Right lung (tissue), 5 donors: ENCODE data around the gene PTPRF. TPM values are rescaled to one million over a fixed set of nuclear protein-coding genes. Genes with fewer than 3 reads are reported as not detected.

Source experiments
- DNase-seq, 2 donors: peaks; one replicate each; pipeline ENCODE4 v3.0.0-alpha.2; 2013
- polyA plus RNA-seq, 5 donors: library from polyadenylated mRNA; unstranded; fragments of 120-200 nt; gene quantifications; one replicate each; pipeline versions ENCODE4 v1.2.1 to v1.2.3, GENCODE V29; 2013; ENCODE audit warnings: inconsistent platforms in 1 of 5, low replicate concordance in 1 of 5; ENCODE audit not compliant: insufficient read length in 5 of 5, insufficient read depth in 1 of 5

Gene PTPRF
- polyA plus RNA-seq, 5 donors: 138 to 245 (median 157) TPM

DNA sequence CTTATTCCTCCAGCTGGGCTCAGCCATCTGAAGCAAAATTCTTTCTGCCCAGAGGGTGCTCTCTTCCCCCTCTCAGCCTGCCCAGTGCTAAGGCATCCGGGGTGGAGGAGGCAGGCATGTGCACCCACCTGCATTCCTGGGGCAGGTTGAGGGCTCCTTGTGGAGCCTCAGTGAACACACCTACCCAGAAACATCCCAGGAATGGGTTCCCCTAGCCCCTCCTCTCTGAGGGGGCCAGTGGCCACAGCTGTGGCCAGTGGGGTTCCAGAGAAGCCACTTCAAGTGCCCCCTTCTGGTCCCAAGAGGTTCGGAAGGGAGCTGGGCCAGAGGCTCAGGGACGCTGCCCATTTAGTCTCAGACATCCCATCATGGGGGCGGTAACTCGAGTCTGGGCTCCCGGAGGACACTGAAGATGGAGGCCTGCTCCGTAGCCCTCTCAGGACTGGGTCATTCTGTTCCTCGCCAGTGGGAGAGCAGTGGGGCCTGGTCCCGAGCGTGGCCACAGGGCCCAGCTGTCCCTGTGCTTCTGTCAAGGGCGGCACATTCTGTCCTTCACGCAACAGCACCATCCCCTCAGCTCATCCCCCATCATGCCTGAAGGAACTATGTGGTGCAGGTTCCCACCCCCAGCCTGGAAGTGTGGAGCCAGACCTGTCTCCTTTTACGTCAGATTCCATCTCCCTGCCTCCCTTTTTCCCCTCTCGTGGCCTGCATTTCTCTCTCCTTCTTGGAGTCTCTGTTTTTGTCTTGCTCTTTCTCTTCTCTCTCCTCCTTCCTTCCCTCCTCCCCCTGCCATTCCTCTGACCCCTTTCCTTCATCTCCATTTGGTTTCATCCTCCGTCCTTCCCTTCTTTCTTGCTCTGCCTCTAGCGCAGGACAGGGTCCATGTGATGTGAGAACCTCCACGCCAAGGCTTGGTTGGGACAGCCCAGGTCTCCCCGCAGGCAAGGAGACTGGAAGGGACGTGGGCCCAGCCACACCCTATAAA lies 69.6 kb downstream of the PTPRF start:
- no peak for DNase-seq

- DNase-seq: no peak
Measured at GRCh38 chr1:43602990-43603389, 72.3 kb downstream of the PTPRF start.

GRCh38 chr1:43604192-43604591 lies 73.5 kb downstream of the PTPRF start:
- DNase-seq: no peak

- DNase-seq: no peak
Measured at GRCh38 chr1:43605157-43605556, 74.5 kb downstream of the PTPRF start.

DNA sequence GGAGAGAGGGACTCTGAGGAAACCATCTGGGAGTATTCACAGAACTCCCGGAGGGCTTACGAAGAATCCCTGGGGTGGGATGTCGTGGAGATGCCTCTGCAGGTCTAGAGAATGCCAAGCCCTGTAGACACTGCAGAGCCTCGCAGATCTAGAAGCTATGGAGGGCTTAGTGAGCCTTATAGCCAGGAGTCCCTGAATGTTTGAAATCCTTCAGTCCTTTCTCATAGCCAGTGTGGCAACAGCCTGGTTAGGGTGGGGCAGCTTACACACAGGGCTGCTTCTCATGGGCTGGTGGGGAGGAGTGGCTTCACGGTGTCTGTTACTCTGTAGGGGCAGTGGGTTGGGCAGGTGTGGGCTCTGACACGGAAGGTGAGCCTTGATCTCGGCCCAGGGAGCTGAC lies 75.1 kb downstream of the PTPRF start:
- DNase-seq: no peak

DNA sequence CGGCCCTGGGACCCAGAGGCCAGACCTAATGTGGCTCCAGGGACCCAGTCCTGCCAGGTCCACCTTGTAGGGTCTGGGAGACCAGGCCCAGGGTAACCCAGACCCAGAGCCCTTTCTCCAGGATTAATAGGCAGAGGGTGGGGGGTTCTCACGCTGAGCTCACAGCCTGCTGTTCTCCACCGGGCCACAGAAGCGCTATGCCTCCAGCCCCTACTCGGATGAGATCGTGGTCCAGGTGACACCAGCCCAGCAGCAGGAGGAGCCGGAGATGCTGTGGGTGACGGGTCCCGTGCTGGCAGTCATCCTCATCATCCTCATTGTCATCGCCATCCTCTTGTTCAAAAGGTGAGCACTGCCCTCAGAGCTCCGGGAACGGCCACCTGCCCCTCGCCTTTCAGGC lies 75.9 kb downstream of the PTPRF start:
- DNase-seq: no peak

- no peak for DNase-seq
Measured at GRCh38 chr1:43608827-43609226, 78.1 kb downstream of the PTPRF start.

DNA sequence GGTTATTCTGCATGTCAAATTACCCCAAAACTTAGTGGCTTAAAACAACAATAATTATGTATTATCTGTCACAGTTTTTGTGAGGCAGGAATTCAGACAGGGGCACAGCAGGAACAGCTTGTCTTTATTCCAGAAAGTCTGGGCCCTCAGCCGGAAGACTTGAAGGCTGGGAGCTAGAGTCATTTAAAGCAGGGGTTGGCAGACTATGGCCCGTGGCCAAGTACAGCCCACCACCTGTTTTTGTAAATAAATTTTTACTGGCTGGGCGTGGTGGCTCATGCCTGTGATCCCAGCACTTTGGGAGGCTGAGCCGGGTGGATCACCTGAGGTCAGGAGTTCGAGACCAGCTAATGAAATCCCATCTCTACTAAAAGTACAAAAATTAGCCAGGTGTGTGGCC lies 79.7 kb downstream of the PTPRF start:
- no peak for DNase-seq

DNA sequence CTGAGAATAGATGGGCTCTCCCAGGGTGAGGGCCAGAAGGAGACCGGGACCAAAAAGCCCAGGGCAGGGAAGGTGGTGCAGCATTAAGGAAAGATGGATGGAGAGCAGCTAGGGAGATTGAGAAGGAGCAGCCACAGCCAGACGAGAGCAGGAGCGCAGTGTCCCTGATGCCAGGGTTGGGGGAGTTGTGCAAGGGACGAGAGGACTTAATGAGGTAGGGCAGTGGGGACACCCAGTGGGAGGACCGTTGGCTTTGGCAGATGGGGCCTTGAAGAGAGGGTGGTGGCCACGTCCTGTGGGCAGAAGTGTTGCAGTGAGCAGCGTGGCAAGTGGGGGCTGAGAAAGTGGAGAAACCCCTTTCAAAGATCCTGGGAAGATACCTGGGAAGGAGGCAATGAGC lies 81.3 kb downstream of the PTPRF start:
- no peak for DNase-seq

GRCh38 chr1:43612406-43612805 lies 81.7 kb downstream of the PTPRF start:
- no peak for DNase-seq

GRCh38 chr1:43613075-43613942 lies 82.6 kb downstream of the PTPRF start:
- no peak for DNase-seq

- no peak for DNase-seq
Measured at GRCh38 chr1:43614211-43614610, 83.5 kb downstream of the PTPRF start.

DNA sequence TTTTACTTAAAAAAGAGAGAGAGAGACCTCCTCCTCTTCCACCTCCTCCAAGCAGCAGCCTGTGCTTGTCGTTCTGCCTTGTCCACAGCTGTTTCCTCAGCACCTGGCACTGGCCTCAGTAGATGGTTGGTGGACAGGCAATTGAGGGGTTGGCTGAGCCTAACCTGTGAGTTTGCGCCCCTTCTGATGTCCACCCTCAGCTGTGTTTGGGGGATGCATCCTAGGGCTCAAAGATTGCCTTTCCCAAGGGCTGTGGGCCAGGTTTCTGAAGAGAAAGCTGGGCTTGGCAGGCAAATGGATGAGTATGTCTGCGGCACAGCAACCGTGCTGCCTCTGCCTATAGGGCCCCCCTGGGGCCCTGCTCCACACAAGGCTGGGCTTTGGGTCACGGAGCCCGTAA lies 84.2 kb downstream of the PTPRF start:
- DNase-seq: no peak

DNA sequence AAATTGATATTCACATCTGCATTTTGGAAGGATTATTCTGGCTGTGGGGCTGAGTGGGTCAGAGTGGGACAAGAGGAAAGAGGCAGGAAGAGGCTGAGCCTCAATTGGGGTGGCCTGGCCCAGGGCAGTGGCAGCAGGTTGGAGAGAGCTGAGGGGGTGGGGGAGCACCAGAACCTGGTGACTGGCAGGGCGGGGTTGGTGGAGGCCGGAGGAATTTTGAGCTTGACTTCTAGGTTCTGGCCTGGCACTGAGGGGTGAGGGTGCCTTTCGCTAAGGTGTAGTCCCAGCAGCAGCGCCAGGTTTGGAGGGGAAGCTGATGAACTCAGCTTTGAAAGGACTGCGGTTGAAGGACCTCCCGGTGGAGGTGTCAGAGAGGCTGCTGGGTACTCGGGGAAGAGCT lies 85.7 kb downstream of the PTPRF start:
- no peak for DNase-seq

DNA sequence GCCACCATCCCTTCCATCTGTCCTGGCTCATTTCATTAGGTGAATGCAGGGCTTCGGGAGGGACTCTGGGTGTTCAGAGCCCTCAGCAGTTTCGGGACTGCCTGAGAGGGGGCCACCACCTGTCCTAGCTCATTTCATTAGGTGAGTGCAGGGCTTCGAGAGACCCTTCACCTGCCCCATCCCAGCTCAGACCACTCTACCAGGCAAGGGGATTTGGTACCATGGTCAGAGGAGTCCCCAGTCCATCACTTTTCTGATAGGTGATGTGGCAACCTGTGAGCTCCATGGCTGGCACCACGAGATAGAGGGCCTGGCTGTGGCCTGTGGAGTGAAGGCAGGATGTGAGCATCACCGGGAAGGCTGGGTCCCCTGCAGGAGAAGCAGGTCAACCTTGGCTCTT lies 86.3 kb downstream of the PTPRF start:
- no peak for DNase-seq

DNA sequence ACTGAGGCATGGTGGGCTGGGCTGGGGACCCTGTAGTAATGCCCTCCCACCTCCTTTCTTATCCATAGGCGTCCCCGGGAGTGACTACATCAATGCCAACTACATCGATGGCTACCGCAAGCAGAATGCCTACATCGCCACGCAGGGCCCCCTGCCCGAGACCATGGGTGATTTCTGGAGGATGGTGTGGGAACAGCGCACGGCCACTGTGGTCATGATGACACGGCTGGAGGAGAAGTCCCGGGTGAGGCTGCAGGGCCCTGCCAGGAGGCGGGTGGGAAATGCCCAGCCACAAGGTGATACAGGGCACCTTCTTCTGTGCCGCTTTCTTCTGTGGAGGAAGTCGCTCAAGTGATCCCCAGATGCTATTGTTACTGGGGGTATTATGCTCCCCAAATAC lies 87.0 kb downstream of the PTPRF start:
- no peak for DNase-seq

DNA sequence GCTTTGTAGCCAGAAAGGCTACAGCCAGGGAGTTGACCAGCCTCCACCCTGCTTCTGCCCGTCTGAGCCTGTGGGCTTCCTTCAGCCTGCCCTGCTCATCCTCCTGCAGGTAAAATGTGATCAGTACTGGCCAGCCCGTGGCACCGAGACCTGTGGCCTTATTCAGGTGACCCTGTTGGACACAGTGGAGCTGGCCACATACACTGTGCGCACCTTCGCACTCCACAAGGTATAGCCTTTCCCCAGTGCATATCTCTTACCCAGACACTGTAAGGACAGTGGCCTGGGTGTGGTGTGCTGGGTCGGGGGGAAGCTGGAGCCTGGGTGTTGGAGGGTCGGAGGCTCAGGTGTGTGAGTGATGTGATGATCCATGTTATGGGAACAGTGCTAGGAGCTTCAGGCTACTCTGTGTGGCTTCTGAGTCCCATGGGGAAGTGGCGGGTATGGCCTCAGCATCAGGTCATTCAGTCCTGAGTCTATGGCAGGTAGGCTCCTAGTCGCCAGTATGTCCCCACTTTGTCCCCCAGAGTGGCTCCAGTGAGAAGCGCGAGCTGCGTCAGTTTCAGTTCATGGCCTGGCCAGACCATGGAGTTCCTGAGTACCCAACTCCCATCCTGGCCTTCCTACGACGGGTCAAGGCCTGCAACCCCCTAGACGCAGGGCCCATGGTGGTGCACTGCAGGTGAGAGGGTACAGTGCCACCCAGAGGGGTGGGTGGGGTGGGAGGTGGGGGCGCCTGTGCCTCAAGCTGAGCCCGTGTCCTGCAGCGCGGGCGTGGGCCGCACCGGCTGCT lies 88.0 kb downstream of the PTPRF start:
- no peak for DNase-seq

DNA sequence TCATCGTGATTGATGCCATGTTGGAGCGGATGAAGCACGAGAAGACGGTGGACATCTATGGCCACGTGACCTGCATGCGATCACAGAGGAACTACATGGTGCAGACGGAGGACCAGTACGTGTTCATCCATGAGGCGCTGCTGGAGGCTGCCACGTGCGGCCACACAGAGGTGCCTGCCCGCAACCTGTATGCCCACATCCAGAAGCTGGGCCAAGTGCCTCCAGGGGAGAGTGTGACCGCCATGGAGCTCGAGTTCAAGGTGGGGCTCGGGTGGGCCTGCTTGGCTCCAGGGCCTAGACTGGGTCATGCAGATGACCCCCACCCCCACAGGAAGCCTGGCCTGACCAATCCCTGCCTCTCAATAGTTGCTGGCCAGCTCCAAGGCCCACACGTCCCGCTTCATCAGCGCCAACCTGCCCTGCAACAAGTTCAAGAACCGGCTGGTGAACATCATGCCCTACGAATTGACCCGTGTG lies 88.7 kb downstream of the PTPRF start:
- DNase-seq: no peak

GRCh38 chr1:43619996-43620920 lies 89.6 kb downstream of the PTPRF start:
- DNase-seq: no peak

- DNase-seq: no peak
Measured at GRCh38 chr1:43620956-43621355, 90.3 kb downstream of the PTPRF start.

- DNase-seq: no peak
Measured at GRCh38 chr1:43621386-43621785, 90.7 kb downstream of the PTPRF start.
